MM.1S (cell line): ENCODE data around the gene AK8.

Experiments
- DNase-seq: peaks from one replicate; pipeline ENCODE4 v3.0.0-alpha.2; 2015
- H2AFZ ChIP-seq: fragments of 300-600 bp; sonication (generic); 2 replicates; pipeline ENCODE4 v1.6.0; 2016; ENCODE audit warnings: antibody characterized with exemption, low read length
- H3F3A ChIP-seq: fragments of 300-600 bp; sonication (generic); 2 replicates; pipeline ENCODE4 v1.6.1; 2016; ENCODE audit warnings: mild to moderate bottlenecking, antibody characterized with exemption, low read length, moderate library complexity, mixed read lengths; ENCODE audit not compliant: insufficient read depth
- H3K27ac ChIP-seq: fragments of 300-600 bp; sonication (generic); 2 replicates; pipeline ENCODE4 v1.5.1; 2016; ENCODE audit warnings: mild to moderate bottlenecking, low read length
- H3K27me3 ChIP-seq: fragments of 300-600 bp; sonication (generic); replicated peaks from 2 replicates; pipeline ENCODE4 v1.6.0; 2016; ENCODE audit warnings: low read length; ENCODE audit not compliant: insufficient read depth
- H3K36me3 ChIP-seq: fragments of 300-600 bp; sonication (generic); replicated peaks from 2 replicates; pipeline ENCODE4 v1.6.1; 2016; ENCODE audit warnings: mild to moderate bottlenecking, low read length, mixed read lengths; ENCODE audit not compliant: insufficient read depth
- H3K4me1 ChIP-seq: fragments of 300-600 bp; sonication (generic); 2 replicates; pipeline ENCODE4 v1.6.1; 2016; ENCODE audit warnings: low read length, mixed read lengths
- H3K4me2 ChIP-seq: fragments of 300-600 bp; sonication (generic); 2 replicates; pipeline ENCODE4 v1.6.0; 2016; ENCODE audit warnings: low read depth, low read length
- H3K4me3 ChIP-seq: fragments of 300-600 bp; sonication (generic); 2 replicates; pipeline ENCODE4 v1.5.1; 2016; ENCODE audit warnings: low read length, mixed read lengths
- H3K79me2 ChIP-seq: fragments of 300-600 bp; sonication (generic); 2 replicates; pipeline ENCODE4 v1.6.1; 2016; ENCODE audit warnings: mixed run types, low read length, mixed read lengths
- H3K9ac ChIP-seq: fragments of 300-600 bp; sonication (generic); 2 replicates; pipeline ENCODE4 v1.6.1; 2016; ENCODE audit warnings: low read length, mixed read lengths
- H3K9me2 ChIP-seq: fragments of 300-600 bp; sonication (generic); replicated peaks from 2 replicates; pipeline ENCODE4 v1.6.1; 2016; ENCODE audit warnings: mild to moderate bottlenecking, low read length, mixed read lengths; ENCODE audit not compliant: insufficient read depth
- H3K9me3 ChIP-seq: fragments of 300-600 bp; sonication (generic); replicated peaks from 2 replicates; pipeline ENCODE4 v1.6.1; 2016; ENCODE audit warnings: mild to moderate bottlenecking, low read length, mixed read lengths; ENCODE audit not compliant: insufficient read depth
- H4K20me1 ChIP-seq: fragments of 300-600 bp; sonication (generic); 2 replicates; pipeline ENCODE4 v1.6.1; 2016; ENCODE audit warnings: mild to moderate bottlenecking, low read length, moderate library complexity, mixed read lengths; ENCODE audit not compliant: insufficient read depth
- CTCF ChIP-seq: fragments of 300-600 bp; sonication (generic); IDR thresholded peaks from 2 replicates; pipeline ENCODE4 v1.5.1; 2016; ENCODE audit warnings: antibody characterized with exemption, low read length, mixed read lengths
- EZH2 ChIP-seq: fragments of 300-600 bp; sonication (generic); optimal IDR thresholded peaks from 2 replicates; pipeline ENCODE3; 2017; ENCODE audit warnings: low read depth, mild to moderate bottlenecking, antibody characterized with exemption, low read length, mixed read lengths
- EZH2phosphoT487 ChIP-seq: fragments of 300-600 bp; sonication (generic); IDR thresholded peaks from 2 replicates; pipeline ENCODE4 v1.6.1; 2018; ENCODE audit warnings: antibody characterized with exemption, low read length

The AK8 gene

DNA sequence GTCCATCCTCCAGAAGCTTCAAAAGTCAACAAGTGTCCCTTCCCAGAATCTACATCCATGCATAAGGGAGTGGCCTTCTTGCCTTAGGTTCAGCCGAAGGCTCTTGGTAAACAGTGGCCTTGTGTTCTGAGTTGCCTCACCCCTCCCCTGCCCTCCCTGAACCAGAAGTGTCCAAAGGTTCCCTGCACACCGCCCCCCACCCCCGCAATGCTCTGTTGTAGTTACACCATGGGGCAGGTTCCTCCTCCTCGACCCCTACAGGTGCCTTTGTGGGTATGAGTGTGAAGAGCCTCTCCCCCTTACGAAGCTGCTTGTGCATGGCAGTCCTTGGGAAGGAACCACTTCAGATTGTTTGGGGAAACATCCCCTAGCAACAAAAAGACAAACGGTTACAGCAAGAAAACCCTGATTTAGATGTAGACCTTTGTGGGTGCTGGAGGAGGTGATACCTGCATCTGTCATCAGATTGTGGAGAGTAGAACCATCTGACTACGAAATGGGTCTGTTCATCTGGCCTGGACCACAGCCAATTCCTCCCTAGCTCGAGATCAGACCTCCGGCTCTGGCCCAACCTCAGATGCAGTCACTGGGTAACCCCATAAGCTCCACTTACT, 7.7 kb upstream of the AK8 start:
- H3K36me3 ChIP-seq: no peaks in the 10 kb centered on the region
- H4K20me1 ChIP-seq: no peaks in the 10 kb centered on the region

DNA sequence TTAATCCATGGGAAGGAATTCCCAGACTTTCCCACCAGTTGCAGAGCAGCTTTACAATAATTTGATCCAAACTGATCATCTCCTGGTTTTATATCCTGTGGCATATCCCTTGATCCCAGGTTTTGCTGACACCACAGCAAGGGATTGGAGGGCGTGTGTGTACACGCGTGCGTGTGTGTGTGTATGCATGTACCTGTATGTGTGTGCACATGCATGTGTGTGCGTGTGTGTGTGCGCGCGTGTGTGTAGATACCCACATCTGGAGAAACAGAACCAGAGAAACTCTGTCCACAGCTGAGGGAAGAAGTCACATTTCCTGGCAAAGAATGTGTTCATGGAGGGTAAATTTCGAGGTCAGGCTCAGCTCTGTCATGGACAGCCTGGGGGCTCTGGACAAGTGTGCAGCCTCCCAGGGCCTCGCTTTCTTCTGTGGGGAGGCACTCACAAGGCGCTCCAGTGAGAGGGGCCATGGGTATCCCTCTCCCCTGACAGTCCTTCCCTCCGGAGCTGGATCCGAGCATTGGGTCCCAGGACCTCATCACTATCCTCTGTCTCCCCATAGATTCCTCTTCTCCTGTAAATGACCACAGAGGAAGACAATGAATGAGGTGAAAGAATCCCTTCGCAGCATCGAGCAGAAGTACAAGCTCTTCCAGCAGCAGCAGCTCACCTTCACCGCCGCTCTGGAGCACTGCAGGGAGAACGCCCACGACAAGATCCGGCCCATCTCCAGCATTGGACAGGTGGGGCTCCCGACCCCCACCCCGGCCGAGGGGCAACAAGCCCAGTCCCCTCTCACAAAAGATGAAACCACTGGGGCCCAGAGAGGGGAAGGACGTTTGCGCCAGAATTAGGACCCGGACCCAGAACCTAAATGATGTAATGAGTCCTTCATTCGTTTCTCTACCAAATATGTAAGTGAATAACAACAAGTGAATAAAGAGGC, 5.5 kb upstream of the AK8 start:
- DNase-seq: no peak
- H3K4me2 ChIP-seq: no peak overlapping the region
- H3K79me2 ChIP-seq: no peaks in the 10 kb centered on the region
- no peaks in the 10 kb centered on the region for H3F3A ChIP-seq
- H4K20me1 ChIP-seq: no peaks in the 10 kb centered on the region
- TF ChIP-seq CTCF: no peak
- no peak for TF ChIP-seq EZH2
- TF ChIP-seq EZH2phosphoT487: no peak
- H3K4me3 ChIP-seq: no peak overlapping the region
- no peaks in the 10 kb centered on the region for H3K36me3 ChIP-seq
- no peaks in the 10 kb centered on the region for H3K27me3 ChIP-seq
- H3K9me3 ChIP-seq: no peaks in the 10 kb centered on the region
- no peak overlapping the region for H2AFZ ChIP-seq
- H3K4me1 ChIP-seq: no peaks in the 10 kb centered on the region
- no peaks in the 10 kb centered on the region for H3K9me2 ChIP-seq
- no peak overlapping the region for H3K27ac ChIP-seq
- no peak overlapping the region for H3K9ac ChIP-seq

More for the DNA sequence above, 7.7 kb upstream of the AK8 start:
- H3K9me2 ChIP-seq: no peaks in the 10 kb centered on the region
- H2AFZ ChIP-seq: no peak overlapping the region
- no peak overlapping the region for H3K9ac ChIP-seq
- H3K27ac ChIP-seq: no peak overlapping the region
- no peaks in the 10 kb centered on the region for H3K4me1 ChIP-seq
- no peaks in the 10 kb centered on the region for H3K9me3 ChIP-seq
- no peak for TF ChIP-seq EZH2phosphoT487
- TF ChIP-seq CTCF: no peak
- TF ChIP-seq EZH2: no peak
- H3K4me2 ChIP-seq: no peak overlapping the region
- H3K79me2 ChIP-seq: no peaks in the 10 kb centered on the region
- H3K27me3 ChIP-seq: no peaks in the 10 kb centered on the region
- H3K4me3 ChIP-seq: no peak overlapping the region
- DNase-seq: no peak
- no peaks in the 10 kb centered on the region for H3F3A ChIP-seq

DNA sequence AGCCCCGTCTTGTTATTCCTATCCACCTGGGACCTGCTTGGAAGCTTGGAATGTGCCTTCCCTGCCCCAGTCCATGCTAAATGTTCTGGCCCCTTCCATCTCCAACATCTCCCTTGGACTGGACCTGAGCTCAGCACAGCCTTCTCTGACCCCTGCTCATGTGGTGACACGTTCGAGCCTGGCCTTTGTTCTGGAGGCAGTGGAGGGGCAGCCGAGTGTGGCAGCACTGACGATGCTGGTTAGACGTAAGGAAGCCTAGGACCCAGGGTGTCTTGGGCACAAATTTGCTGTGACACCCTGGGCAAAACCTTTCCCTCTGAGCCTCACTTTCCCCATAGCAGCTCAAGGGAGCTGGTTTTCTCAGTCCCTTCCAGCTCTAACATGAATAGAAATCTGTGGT, 4.5 kb upstream of the AK8 start:
- Histone ChIP-seq H3K9ac (no peak overlapping the region), H3K4me1 (no peaks in the 10 kb centered on the region), H4K20me1 (no peaks in the 10 kb centered on the region), H3F3A (no peaks in the 10 kb centered on the region), H3K9me3 (no peaks in the 10 kb centered on the region), H3K27me3 (peaks cover 1% of the 10 kb centered on the region; the same call in 1 of the 2 replicates), H2AFZ (no peak overlapping the region), H3K4me3 (no peak overlapping the region), H3K4me2 (no peak overlapping the region), H3K36me3 (no peaks in the 10 kb centered on the region), H3K9me2 (no peaks in the 10 kb centered on the region), H3K27ac (no peak overlapping the region), H3K79me2 (no peaks in the 10 kb centered on the region)
- TF ChIP-seq EZH2phosphoT487 (no peak), EZH2 (no peak), CTCF (no peak)
- DNase-seq: no peak
